Spinal cord (tissue), 10 donors: ENCODE measurements around the gene ZNF521. TPM values are rescaled to one million over a fixed set of nuclear protein-coding genes. Genes with fewer than 3 reads are reported as not detected.

Source experiments
- DNase-seq, 6 donors: peaks; one replicate each; pipeline versions ENCODE4 v3.0.0 to v3.0.0-alpha.2; 2013 to 2015; ENCODE audit warnings: low spot score in 6 of 6, low read depth in 4 of 6
- H3K27ac ChIP-seq: one replicate; pipeline ENCODE4 v1.5.1; 2013; ENCODE audit warnings: low read depth, low read length, control low read depth
- H3K27me3 ChIP-seq: one replicate; pipeline ENCODE4 v1.6.1; 2013; ENCODE audit warnings: low read length; ENCODE audit not compliant: control insufficient read depth, insufficient read depth
- H3K36me3 ChIP-seq: one replicate; pipeline ENCODE4 v1.6.1; 2013; ENCODE audit warnings: low read length; ENCODE audit not compliant: control insufficient read depth, insufficient read depth
- H3K4me1 ChIP-seq: one replicate; pipeline ENCODE4 v1.6.1; 2013; ENCODE audit warnings: low read length; ENCODE audit not compliant: control insufficient read depth, insufficient read depth
- H3K4me3 ChIP-seq: one replicate; pipeline ENCODE4 v1.5.1; 2013; ENCODE audit warnings: low read depth, low read length, control low read depth
- H3K9me3 ChIP-seq: one replicate; pipeline ENCODE4 v1.6.1; 2013; ENCODE audit warnings: low read length; ENCODE audit not compliant: control insufficient read depth, insufficient read depth
- WGBS: methylation state at CpG from one replicate; pipeline ENCODE4 v1.1.5; 2013; ENCODE audit warnings: missing lambda C conversion rate; ENCODE audit not compliant: insufficient coverage; 5-methylcytosine and 5-hydroxymethylcytosine counted together
- polyA plus RNA-seq, 2 donors: library from polyadenylated mRNA; unstranded; fragments of 120-200 nt; gene quantifications; one replicate each; pipeline ENCODE4 v1.2.1, GENCODE V29; 2013; ENCODE audit not compliant: insufficient read length in 2 of 2
- total RNA-seq, 2 donors: library from RNA; depleted of rRNA in 1 of 2; stranded (reverse); fragments of 120-200 nt in 1 of 2; fragments of >200 nt in 1 of 2; gene quantifications; one replicate each; pipeline versions ENCODE4 v1.2.3 to v1.2.4, GENCODE V29; 2013 to 2014
- donor health status: healthy.

Gene ZNF521
- total and polyA plus RNA-seq, 4 donors, result 54.8 to 64.4 (median 62.1) TPM

DNA sequence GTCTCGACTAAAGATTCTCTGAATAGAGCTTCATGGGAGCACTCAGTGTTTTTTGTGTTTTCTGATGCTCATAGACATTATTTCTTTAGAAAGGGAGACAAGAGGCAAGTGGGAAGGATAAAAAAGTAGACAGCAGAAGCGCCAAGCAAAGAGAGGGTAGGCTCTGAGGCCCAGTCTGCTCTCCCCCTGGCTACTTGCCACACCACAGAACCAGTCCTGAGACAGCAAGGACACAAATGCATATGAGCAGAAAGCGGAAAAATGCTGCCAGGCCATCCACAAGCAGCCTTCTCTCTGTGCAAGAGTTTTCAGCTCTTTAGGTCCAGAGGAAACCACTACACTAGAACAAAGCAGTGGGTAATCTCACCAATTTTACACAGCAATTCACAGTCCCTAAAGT, 285.4 kb downstream of the ZNF521 start:
- Histone ChIP-seq H3K36me3 (no peaks in the 10 kb centered on the region), H3K4me3 (no peak overlapping the region), H3K27me3 (no peaks in the 10 kb centered on the region), H3K27ac (no peak overlapping the region), H3K9me3 (no peaks in the 10 kb centered on the region), H3K4me1 (peaks cover 2% of the 10 kb centered on the region)
- 27% methylated on average over 3 of the region's 3 CpGs for WGBS
- no peak for DNase-seq

DNA sequence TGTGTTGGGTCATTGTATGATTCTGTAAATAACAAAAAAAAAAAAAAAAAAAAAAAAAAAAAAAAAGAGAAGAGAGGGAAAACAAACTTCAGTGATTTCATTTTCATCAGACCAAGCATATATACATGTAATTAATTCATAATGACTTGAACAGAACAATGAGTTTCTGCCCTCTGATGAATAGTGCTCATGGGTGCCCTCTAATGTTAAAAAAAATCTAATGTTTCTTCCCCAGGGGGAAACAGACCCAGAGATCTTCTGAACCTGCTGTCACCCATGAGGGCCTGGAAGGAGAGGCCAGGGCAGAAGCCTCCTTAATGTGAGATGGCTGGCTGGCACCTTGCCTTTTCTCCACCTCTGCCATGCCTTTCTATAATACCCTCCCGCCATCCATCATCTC, 289.2 kb downstream of the ZNF521 start:
- H3K4me3 ChIP-seq, result no peak overlapping the region
- DNase-seq, result no peak
- H3K9me3 ChIP-seq, result no peaks in the 10 kb centered on the region
- no peaks in the 10 kb centered on the region for H3K27me3 ChIP-seq
- H3K4me1 ChIP-seq, result peaks cover 2% of the 10 kb centered on the region
- H3K36me3 ChIP-seq, result no peaks in the 10 kb centered on the region
- H3K27ac ChIP-seq, result no peak overlapping the region
- WGBS, result 100% methylated on average over 1 of the region's 1 CpG

DNA sequence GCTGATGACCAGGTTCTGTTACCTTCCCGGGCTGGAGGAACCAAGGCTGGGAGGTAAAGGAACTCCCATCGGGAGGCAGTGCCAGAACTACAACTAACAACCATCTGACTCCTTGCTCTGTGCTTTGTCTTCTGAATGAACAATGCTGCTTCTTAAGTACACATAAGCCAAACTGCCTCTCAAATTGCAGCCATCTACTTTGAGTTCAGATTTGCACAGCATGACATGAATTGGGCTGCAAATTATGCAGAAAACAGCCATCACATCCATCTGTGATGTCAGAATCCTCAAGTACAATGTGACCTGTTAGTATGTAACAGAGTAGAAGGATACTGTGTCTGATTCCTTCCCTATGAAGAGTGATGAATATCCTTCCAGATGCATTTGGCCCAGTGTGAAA, 290.6 kb downstream of the ZNF521 start:
- WGBS, result no CpG with 5 or more reads among the region's 2 CpGs
- Histone ChIP-seq H3K4me3 (no peak overlapping the region), H3K9me3 (no peaks in the 10 kb centered on the region)

DNA sequence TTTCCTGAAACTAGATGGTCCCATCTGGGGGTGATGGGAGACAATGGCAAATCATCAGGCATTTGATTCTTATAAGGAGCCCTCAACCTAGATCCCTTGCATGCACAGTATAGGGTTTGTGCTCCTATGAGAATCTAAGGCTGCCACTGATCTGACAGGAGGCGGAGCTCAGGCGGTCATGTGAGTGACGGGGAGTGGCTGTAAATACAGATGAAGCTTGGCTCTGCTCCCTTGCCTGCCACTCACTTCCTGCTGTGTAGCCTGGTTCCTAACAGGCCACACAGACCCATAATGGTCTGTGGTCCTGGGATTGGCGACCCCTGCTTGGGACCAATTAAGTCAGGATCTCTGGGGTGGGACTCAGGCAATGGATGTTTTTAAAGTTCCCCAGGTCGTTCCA, 293.4 kb downstream of the ZNF521 start:
- Histone ChIP-seq H3K4me3 (no peak overlapping the region), H3K9me3 (no peaks in the 10 kb centered on the region), H3K27ac (no peak overlapping the region), H3K4me1 (peaks cover 9% of the 10 kb centered on the region), H3K27me3 (no peaks in the 10 kb centered on the region), H3K36me3 (no peaks in the 10 kb centered on the region)
- DNase-seq, result no peak
- WGBS, result 73% methylated on average over 2 of the region's 5 CpGs

More for the DNA sequence above, 290.6 kb downstream of the ZNF521 start:
- H3K27ac ChIP-seq, result no peak overlapping the region
- H3K4me1 ChIP-seq, result peaks cover 7% of the 10 kb centered on the region
- H3K27me3 ChIP-seq, result no peaks in the 10 kb centered on the region
- H3K36me3 ChIP-seq, result no peaks in the 10 kb centered on the region
- DNase-seq, result peak in 1 of 6 donors; percentile 68

DNA sequence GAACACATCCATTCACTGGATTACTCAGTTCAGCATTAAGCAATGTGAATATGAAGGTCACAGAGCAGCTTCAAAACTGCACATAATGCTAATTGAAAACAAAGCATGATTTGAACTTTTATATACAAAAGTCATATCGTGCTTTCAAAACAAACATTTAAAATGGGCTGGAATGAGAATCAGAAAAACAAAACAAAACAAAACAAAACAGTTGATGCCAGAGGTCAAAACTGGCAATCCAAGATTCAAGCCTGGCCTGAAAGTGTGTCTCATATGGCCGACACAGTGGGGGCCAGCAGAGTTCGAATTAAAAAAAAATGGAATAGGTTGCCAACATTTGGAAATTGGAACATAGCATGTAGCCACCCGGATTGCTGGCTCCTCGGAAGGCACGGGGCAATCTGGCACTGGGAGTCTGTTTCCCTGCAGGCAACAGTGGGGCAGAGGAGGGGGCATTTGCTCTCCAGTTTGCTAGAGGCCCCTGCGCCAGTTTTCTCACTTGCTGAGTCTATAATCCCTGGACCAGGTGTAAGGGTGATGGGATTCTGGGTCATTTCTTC, 294.4 kb downstream of the ZNF521 start:
- H3K9me3 ChIP-seq, result no peaks in the 10 kb centered on the region
- H3K27ac ChIP-seq, result no peak overlapping the region
- no peak for DNase-seq
- H3K27me3 ChIP-seq, result no peaks in the 10 kb centered on the region
- WGBS, result 72% methylated on average over 6 of the region's 7 CpGs
- H3K36me3 ChIP-seq, result no peaks in the 10 kb centered on the region
- H3K4me3 ChIP-seq, result no peak overlapping the region
- peaks cover 9% of the 10 kb centered on the region for H3K4me1 ChIP-seq

DNA sequence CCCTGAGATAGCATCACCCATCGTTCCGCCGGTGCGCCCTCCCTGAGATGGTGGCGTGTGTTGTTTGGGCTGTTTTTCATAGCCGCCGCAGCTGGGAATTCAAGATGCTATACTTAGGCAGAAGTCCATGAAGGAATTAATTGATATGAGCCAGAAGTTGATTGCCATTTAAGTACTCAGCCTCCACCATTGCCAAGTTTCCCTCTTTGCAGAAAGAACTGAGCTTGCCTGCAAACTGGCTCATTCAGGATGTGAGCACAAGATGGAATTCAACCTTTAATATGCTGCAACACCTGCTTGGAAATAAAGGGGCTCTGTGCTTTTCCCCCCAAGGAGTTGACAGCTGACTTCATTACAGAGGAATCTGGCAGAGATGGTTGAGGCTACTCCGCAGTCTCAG, 295.5 kb downstream of the ZNF521 start:
- Histone ChIP-seq H3K4me1 (peaks cover 9% of the 10 kb centered on the region), H3K27ac (no peak overlapping the region), H3K4me3 (no peak overlapping the region), H3K9me3 (no peaks in the 10 kb centered on the region), H3K27me3 (no peaks in the 10 kb centered on the region), H3K36me3 (no peaks in the 10 kb centered on the region)
- WGBS, result 89% methylated on average over 1 of the region's 8 CpGs
- peak in 2 of 6 donors; percentile 71 to 83 for DNase-seq

DNA sequence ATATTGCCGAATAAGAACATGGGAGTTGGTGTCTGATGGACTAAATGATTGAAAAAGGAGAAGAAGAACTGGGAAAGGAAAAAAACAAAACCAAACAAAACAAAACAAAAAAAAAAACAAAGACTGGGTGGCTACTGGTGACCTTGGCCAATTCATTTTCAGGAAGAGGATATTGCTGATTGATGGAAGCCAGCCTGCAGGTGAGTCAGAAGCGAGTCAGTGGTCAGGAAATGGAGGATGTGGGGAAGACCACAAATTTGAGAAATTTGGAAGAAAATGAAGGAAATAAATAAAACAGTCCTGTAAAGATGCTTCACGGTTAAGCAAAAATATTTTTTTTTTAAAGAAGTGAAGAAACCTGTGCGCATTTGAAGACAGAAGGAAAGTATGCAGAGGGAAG, 296.9 kb downstream of the ZNF521 start:
- Histone ChIP-seq H3K36me3 (no peaks in the 10 kb centered on the region), H3K27me3 (no peaks in the 10 kb centered on the region), H3K9me3 (no peaks in the 10 kb centered on the region), H3K4me1 (peaks cover 9% of the 10 kb centered on the region), H3K4me3 (no peak overlapping the region), H3K27ac (no peak overlapping the region)
- 93% methylated on average over 3 of the region's 4 CpGs for WGBS
- DNase-seq, result no peak

DNA sequence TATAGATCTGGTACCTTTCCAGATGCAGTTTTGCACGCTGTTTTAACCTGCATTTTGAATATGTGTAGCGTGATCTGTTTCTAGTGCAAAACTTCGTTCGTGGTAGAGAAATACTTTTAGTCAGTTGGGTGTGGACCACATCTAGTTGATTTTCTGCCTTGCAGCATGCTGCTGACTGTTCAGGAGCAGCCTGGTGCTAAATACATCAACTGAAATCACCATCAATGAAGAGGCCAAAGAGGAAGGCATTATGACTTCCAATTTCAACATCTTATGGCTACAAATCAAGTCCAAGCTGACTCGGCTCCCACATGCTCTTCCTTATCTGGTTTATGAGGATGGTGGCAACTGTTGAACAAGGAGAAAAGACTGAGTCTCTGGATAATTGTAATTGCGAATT, 298.5 kb downstream of the ZNF521 start:
- Histone ChIP-seq H3K27me3 (no peaks in the 10 kb centered on the region), H3K4me3 (no peak overlapping the region), H3K36me3 (no peaks in the 10 kb centered on the region), H3K27ac (no peak overlapping the region), H3K4me1 (peaks cover 9% of the 10 kb centered on the region), H3K9me3 (no peaks in the 10 kb centered on the region)
- no peak for DNase-seq
- WGBS, result 87% methylated on average over 2 of the region's 6 CpGs

DNA sequence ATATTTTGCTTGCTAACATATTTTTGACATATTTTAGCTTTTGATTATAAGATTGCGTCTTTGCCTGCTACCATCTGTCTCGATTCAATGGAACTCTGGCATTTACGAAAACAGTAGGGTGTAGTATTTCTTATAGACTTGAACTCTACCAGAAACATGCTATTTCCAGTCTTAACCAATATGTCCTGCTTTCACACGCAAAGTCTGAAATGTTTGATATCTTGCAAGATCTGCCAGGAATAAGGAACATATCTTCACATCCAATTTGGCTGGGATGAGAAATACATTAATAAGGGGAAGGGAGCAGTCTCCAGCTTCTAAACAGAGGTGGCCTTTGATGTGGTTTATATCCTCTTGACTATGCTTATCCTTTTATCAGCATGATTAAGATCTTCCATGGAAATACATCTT, 299.4 kb downstream of the ZNF521 start:
- no peak overlapping the region for H3K4me3 ChIP-seq
- no peaks in the 10 kb centered on the region for H3K36me3 ChIP-seq
- H3K9me3 ChIP-seq, result no peaks in the 10 kb centered on the region
- peak in 1 of 6 donors; percentile 84 for DNase-seq
- H3K4me1 ChIP-seq, result peaks cover 9% of the 10 kb centered on the region
- H3K27me3 ChIP-seq, result no peaks in the 10 kb centered on the region
- H3K27ac ChIP-seq, result no peak overlapping the region
- WGBS, result no CpG with 5 or more reads among the region's 4 CpGs

DNA sequence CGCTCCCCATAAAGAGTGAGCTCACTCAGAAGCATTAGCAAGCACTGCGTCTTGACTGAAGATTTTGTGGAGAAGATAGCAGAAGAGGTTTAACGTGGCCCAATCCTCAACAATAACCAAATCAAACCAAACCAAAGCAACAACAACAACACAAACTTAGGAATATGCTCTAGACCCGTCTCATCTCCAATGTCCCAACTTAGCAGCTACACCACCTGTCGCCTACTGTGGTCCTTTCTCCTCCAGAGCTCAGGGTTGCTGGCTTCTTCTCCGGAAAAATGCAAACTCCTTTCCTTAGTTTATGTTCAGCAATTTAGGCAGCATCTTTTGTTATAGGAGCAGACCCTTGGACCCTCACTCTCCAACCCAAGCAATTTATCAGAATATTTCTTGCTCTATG, 301.4 kb downstream of the ZNF521 start:
- Histone ChIP-seq H3K9me3 (no peaks in the 10 kb centered on the region), H3K36me3 (no peaks in the 10 kb centered on the region), H3K4me1 (no peaks in the 10 kb centered on the region), H3K27me3 (no peaks in the 10 kb centered on the region), H3K27ac (no peak overlapping the region), H3K4me3 (no peak overlapping the region)
- no peak for DNase-seq
- WGBS, result 96% methylated on average over 5 of the region's 6 CpGs
